HG02884 (cell line): ENCODE results near the gene GAD2.

Experiments
- ATAC-seq: cut with Tn5 transposase; IDR thresholded peaks from one replicate; pipeline ENCODE4 v1.9.1; 2021; ENCODE audit warnings: mild to moderate bottlenecking, moderate library complexity; ENCODE audit not compliant: unreplicated experiment

GAD2 gene

DNA sequence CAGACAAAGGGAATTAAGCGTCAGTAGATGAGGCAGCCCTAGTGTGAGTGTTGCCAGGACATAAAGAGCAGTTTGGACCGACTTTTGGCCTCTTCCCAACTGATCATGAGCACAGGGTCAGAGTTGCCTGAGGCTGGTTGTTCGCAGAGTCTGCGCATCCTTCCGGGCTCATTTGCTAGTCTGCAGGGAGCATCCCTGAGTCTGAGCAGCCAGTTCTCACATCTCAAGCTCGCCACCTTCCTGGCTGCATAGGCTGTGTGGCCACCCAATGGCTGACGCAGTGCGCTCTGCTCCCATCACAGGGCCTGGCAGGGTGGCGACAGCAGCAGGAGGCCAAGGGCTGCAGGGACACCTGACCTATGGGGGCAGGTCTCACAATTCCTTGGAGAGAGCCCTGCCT is 5.0 kb downstream of the GAD2 start:
- ATAC-seq: no peak

DNA sequence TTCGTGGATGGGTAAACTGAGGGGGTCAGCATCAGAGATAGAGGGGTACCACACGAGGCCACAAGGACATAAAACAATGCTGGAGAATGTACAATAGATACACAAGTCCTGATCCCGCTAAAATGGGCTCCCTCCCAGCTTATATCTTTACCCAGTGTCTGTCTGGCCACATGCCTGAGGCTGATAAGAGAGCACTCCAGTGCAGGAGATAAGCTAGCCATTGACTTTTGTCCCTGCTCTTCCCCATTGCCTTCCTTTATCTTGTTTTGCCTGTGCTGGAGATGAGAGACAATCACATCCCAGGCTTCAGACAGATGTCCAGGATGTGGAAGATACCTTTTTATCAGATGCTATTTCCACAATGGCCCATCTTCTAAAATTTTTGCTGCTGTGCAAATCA is 6.0 kb downstream of the GAD2 start:
- ATAC-seq: no peak

DNA sequence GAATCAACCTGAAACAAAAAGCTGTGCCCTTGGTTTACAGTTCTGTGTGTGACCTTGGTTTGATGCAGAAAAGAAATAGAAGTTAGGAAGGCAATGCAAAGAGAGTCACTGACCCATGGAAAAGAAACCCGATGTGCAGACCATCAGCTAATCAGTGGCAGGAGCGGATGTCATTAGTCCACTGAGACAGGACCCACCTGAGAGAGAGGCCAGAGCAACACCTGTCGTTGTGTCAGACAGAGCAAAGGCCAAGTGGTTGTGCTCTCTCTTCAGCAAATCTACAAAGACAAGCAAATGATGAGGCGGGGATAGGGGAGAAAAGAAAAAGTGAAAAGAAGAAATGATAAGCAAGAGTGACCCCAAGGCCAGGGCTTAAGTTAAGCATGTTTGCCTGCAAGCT is 8.7 kb downstream of the GAD2 start:
- no peak for ATAC-seq

DNA sequence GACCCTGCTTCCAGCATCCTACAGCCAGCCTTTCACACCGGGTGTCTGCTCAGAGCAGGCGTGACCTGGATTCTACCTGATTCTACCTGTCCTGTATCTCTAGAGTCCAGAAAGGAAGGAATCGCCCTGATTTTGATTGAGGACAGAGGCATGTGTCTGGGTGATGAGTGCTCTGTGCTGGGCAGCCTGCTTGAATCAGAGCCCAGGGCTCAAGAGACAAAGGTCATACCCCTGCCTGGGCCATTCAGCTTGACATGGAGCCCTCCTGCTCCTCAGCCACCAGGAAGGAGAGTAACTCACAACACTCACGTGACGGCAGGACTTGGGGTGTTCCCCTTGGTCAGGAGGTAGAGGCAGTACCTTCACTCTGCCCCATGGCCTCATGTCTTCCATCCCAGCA is 11.2 kb downstream of the GAD2 start:
- ATAC-seq: no peak

DNA sequence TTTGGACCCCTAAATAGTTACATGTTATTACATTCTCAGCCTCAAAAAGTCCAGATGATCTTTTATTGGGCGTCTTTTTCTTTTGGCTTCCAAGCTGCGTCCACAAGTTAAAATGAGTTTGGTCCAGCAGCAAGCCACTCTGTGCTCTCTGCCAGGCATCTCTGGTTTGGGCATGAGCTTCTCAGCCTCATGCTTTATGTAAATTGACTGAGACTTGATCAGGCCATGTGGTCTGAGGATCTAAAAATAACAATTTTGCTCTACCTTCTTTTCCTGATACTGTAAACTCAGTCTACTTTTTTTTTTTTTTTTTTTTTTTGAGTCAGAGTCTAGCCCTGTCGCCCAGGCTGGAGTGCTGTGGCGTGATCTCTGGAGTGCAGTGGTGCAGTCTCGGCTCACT is 15.6 kb downstream of the GAD2 start:
- ATAC-seq: no peak

DNA sequence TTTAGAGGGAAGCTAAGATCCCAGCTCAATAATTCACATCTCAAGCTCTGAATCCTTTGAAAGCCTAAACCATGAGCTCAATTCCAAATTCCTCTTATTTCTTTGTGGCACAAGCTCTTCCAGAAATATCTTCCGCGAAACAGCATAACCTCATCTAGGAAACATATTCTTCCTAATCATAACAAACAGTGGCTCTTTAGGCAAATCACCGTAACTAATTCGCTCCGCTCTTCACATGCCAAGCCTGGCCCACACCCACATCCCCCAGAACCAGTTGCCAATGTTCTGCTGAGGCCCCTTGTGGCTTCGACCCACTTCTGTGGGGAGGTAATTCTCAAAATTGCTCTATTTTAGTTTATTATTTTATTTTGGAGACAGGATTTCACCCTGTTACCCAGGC is 19.2 kb downstream of the GAD2 start:
- no peak for ATAC-seq

DNA sequence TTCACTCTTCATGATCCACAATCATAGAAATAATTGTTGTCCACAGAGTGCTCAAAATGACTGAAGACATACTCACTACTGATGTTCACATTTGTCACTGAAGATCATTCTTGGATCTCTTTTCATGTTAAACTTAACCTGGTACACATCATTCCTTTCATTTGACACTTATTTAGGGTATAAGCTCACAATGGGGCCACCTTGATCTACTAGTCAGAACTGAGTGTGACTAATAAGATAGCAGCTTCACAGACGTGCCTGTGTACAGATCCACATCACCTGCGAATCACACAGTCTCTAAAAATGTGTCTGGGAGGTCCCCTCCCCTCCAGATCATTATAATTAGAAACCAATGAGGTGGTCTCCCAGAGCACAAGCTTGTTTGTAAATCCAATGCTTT is 21.8 kb downstream of the GAD2 start:
- no peak for ATAC-seq

DNA sequence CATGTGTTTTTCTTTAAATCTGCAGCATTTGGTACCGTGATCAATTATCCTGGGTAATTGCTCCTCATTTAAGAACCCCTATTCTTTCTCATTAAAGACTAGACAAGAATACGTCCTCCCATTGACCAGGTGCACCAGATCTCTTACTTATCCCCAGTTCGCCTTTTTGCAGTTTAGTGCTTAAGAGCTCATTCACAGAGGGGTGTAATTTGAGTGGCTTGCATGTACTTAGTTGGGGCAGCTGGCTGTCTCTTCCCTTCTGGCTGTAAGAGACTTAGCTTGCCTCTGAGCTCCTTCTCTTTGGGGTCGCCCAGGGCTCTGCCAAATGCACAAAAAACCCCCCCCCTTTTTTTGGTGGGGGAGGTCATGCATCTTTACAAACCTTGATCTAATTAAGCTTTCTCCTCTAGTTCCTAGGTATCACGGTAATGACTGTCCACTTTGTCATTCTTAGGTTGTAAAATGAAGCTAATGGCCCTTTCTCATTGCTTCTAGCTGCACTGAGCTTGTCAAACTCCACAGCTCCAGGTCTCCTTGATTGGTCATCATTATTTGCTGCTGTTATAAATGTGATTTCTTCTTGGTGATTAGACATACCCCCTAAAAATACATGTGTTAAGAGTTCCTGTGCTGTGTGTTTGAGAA is 26.3 kb downstream of the GAD2 start:
- ATAC-seq: no peak

DNA sequence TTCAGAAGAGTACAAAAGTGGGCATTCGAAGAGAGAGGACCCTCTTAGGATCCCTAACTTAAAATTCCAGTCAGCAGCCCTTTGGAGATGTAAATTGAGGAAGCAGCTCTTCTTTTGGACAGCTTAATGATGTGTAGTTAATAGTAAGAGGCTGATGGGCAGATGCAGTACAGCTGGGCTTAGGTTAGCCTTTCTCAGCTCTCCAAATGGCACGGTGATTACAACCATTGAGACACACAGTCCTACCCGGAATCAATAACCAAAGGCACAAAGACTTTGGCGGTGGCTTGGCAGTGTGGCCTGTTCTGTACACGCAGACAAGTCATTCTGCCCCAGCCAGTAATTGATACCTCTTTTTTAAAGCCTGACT is 26.8 kb downstream of the GAD2 start:
- no peak for ATAC-seq

DNA sequence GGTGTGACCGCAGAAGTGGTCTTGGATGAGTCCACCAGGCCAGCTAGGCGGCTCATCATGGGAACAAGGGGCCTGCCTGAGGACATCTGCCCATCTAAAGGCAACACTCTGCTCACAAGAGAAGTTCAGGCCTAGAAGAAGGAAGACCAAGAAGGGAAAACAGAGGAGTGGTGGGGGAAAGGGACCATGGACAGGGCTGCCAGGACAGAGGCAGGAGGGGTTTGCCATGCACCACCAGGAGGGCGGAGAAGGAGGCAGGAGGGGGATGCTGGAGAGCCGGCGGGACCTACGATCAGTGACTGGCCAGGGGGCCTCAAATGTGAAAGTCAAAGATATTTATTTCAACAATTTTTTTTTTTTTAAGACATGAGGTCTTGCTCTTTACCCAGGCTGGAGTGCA is 33.1 kb downstream of the GAD2 start:
- ATAC-seq: no peak

DNA sequence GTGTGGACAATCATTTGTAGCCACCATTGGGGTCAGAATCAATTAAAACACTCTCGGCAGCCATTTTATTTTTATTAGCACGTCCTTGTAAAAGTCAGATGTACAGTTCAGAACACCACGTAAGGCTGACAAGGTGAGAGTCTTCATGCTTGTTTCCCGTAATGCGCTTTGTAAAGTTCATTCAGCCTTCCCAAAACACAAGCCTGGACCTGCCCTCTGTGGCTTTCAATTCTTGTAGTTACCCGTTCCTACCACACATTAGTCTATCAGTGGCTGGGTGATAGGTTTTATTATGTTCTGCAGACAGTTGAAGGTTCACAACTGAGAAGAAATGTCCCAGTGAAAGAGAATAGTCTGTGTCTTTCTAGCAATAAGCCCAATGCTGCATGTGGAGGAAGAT is 35.4 kb downstream of the GAD2 start:
- no peak for ATAC-seq

DNA sequence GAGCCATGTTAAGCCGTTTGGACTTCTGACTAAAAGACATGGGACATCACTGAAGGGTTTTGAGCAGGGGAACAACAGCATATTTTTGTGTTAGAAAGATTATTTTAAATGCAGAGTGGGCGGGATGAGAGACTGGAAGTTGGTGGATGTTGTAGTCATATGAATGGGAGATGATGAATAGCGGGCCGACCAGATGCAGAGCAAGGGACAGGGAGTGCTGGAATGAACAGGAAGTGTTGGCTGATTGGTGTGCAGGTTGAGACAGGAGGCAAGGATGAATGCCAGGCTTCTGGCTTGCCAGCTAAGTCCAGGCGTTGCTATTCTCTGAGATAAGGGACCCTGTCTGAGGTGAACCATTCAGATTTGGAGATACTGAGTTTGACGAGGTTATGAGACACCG is 38.0 kb downstream of the GAD2 start:
- ATAC-seq: no peak

DNA sequence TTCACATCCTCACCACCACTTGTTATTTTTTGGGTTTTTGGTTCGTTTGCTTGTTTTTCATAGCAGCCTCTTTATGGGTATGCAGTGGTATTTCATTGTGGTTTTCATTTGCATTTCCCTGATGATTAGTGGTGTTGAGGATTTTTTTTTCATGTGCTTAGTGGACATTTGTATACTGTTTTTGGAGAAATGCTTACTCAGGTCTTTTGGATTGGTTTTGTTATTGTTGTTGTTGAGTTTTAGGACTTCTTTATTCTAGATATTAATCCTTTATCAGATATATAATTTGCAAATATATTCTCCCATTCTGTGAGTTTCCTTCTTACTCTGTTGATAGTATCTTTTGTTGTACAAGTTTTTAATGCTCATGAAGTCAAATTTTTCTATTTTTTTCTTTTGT is 42.8 kb downstream of the GAD2 start:
- no peak for ATAC-seq

DNA sequence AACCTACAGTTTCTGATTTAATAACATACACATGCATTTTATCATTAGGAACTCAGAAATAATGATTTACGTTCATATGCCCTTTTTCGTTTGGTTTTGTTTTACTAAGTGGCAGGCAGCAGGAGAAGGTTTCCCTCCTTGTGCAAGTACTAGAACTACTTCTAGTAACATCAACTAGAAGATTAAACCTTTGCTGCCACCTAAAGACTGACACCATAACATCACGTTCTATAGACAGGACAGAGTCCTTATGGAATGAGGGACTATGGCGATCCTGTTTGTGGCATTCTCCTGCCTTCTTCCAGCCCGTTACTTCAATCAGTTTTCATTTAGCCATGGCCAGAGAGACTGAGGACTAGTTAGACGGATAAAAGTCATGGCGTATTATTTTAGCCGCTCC is 53.2 kb downstream of the GAD2 start:
- ATAC-seq: no peak

DNA sequence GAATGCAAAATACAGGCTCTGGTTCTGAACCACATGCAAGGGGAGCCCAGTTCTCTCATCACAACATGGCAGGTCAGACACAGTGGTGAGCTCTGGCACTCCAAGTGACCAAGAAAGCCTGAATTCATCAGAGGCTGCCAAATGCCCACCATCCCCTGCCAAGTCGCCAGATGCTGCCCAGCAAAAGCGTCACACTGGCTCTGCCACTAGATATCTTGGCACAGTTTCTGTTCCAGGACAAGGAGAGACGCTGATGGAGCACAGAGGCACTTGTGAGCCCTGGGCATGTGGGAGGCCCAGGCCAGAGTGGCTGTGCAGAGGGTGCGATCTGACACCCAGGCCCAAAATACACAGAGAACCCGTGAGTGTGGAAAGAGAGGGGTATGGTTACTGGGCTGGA is 57.8 kb downstream of the GAD2 start:
- ATAC-seq: no peak

DNA sequence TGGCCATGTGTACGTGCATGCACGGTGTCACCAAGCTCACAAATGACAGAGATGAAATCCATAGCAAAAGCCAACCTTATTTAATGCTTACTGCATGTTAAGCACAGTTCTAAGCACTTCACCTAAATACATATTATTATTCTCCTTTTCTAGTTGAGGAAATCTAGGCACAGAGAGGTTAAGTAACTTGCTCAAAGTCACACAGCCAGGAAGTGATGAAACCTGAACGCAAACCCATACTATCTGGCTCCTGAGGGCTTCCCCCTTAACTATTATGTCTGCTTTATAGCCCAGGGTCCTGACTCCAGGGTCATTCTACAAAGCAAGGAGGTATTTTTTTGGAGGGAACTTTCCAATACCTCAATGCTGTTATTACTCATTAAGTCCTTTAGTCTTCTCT is 61.7 kb downstream of the GAD2 start:
- no peak for ATAC-seq

DNA sequence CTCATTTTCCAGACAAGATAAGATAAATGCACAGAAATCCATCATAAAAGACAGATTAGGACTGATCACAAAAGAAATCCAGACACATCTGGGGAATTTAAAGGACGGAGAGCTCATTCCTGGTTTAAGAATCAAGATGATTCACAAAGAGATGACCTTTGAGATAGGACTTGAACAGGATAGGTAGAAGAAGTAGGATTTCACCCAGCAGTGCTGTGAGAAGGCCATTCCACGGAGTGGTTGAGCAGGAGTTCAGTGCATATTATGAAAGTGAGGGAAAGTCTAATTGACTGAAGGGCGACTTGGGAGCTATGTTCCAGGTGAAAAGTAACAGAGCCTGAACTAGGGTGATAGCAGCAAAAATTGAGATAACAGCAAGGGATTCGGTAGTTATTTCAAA is 73.7 kb downstream of the GAD2 start:
- ATAC-seq: no peak

DNA sequence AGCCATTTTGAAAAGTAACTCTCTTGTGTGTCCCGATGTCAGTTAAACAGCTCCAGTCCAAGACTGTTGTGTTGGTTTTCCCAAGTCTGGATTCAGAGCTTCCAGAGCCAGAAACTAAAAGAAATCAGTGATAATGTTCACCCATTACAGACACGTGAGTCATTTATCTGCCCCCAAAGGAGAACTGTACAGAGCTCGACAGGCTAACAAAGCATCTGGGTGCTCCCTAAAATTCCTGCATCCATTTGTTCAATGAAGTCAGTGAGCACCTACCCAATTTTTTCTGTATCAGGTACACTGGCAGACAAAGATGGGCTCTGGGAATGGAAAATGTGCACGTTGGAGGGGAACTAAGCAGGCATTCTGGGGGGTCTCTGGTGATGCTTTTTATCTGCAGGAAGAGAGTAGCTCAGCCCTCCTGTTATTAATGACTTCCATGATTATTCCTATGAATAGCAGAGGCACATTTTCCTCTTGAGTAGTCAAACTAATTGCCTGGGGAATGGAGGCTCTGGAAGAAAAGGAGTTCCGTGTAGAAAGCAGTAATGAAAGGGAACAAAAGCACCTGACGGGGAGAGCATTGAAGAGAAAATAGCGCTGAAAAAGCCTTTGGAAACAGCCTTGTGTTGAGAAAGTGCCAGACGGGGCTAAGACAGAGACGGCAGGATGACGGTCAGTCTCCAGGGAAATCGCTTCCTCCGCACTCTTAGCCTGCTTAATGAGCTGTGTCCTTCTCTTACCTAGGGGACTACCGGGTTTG is 75.3 kb downstream of the GAD2 start:
- no peak for ATAC-seq

DNA sequence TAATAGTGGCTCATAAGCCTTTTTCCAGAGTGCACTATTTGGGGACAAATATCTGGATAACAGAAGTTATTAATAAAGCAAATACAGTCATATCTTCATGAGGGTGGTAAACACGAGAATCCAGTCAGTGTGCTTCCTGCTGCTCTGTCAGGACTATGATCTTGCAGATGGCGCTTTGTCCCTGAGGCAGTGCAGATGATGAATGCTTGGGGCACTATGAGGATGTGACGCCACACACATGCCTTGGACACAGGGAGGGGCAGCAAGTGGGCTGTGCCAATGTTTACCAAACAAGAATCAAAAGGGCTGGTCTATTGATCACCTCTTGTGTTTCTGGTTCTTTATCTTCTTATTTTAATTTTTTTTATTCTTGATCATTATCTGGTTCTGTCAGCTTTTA is 79.8 kb downstream of the GAD2 start:
- no peak for ATAC-seq

DNA sequence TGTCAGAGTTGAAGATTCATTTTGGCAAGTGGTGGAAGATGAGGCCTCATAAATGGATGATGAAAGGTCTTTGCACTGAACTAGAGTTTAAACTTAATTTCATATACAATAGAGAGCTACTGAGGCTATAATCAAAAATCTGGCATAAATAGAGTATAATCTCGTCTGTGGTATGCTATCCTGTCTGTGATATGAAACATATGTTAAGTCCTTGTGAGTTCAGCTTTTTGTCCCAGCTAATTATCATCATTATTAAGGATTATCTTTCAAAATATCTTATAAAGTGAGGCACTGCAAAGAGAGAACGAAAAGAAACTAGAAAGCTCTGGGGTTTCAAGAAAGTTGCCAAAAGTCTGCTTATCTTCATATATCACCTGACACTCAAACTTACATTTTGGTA is 83.4 kb downstream of the GAD2 start:
- ATAC-seq: no peak

DNA sequence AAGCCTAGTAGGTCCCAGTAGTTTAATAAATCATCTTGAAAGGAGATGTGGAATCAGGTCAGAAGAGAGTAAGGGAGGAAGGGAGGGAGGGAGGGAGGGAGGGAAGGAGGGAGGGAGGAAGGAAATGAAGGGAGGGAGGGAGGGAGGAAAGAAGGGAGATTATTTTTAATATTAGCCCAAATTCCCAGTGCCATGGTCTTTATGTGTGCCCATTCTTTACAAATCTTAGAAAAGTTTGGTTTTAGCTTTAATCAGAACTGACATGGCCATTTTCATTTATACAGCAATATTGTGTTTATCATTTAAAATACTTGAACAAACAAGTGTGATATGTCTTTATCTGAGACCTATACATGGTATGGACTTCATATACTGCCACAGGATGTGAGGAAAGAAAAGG is 86.8 kb downstream of the GAD2 start:
- ATAC-seq: no peak

DNA sequence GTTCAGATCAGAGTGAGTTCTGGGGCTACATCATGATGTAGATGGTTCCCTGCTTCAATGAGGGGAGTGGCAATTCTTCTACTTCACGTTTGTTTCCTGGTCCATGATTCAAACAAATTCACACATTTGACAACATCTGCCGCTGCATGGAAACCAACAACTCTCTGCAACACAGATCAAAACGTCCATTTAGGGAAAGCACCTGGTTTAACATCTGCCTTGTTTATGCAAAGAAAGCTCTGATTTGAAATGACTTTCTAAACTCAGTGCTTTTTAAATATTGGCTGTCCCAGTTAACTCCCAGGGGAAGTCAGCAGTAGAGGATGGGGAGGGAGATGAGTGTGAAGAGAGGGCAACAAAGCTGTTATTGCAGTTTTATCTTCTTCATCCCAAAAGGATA is 93.8 kb downstream of the GAD2 start:
- ATAC-seq: peak; percentile 77

DNA sequence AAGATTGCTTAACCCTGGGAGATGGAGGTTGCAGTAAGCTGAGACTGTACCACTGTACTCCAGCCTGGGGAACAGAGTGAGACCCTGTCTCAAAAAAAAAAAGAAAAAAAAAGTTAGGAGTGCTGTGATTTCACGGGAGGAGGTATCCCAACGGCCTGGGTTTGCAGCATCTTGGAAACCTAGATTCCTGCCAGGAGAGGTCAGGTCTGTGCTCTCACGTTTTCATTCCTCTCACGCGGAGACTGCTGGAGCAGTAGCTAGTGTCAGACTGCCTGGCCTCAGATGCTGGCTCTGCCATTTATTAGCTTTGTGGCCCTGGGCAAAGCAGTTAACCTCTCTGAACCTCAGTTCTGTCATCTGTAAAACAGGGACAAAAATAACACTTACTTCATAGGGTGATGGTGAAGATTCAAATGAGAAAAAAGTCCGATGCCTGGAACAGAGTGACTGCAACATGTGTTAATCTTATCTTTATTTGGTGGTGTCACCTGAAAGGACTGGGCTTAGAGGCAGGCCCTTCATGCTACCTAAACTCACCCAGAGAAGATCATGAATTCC is 94.9 kb downstream of the GAD2 start:
- no peak for ATAC-seq
